DMS153 treated with DMSO at 0.1 percent for 48 hours (cell line): ENCODE measurements around the gene SP110.
A peak's percentile ranks its signal among the peaks of the same experiment; 100 is the strongest.
"Not testable (repeated sequence)": the region's sequence is repeated elsewhere in the genome, so short reads cannot be mapped to it uniquely, and the experiment has no call there.

Experiments
- DNase-seq: peaks from one replicate; lab custom pipeline; 2025; ENCODE audit not compliant: unreplicated experiment; lab: John Stamatoyannopoulos, UW

Gene SP110

DNA sequence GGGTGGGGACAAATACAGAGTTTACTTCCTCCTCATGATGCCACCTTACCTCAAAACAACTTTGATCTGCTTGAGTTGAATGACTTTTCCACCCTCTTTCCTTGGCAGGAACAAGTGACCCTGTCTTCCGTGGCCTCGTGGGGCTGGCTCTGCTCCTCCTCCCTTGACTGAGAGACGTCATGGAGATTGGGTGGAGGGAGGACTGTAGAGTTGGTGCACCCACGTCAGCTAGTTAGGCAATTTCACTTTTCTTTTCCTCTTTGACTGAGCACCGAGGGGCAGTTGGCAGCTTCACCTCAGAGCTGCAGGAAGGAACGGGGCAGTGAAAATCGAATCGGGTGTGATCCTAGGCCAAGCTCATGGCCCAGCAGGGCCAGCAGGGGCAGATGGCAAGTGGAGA, 5.7 kb upstream of the SP110 start, which contains the start of gene SP140:
TSS of gene SP140 (plus strand) at position 251 of the 400 bp plus-strand sequence. CDS start at position 360, 109 bp downstream.
- no peak for DNase-seq

- no peak for DNase-seq
Measured at GRCh38 chr2:230224458-230224857, 4.7 kb upstream of the SP110 start.

DNA sequence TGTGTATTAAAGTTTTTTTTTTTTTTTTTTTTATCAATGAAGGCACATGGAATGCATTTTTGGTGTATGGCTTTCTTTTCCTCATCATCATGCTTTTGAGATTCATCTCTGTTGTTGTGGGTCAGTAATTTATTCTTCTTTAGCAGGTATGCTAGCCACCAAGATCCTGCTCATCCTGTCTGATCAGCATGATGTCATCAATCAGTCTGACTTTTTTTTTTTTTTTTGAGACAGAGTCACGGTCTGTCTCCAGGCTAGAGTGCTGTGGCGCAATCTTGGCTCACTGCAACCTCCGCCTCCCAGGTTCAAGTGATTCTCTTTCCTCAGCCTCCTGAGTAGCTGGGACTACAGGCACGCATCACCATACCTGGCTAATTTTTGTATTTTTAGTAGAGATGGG, 3.0 kb upstream of the SP110 start:
- DNase-seq: not testable (repeated sequence)

GRCh38 chr2:230221493-230221892, 1.7 kb upstream of the SP110 start:
- DNase-seq: no peak

DNA sequence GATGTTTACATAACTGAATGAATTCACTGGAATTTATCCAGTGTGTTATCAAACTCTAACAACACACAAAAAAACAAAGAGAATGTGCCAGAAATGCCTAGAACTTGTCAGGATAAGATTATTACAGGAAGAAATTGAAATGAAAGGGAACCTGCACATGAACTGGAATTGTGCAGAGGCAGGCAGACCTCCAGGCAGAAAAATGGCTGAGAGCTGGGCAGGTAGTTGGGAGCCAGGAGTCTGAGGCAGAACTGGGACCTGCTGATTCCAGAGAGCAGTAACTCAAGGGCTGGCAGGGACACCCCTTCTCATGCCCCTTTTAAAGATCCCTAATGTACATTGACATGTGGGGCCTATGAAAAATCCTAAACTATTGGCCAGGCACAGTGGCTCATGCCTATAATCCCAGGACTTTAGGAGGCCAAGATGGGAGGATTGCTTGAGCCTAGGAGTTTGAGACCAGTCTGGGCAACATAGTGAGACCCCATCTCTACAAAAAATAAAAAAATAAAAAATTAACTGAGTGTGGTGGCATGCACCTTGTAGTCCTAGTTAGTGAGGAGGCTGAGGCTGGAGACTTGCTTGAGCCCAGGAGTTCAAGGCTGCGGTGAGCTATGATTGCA, 674 bp upstream of the SP110 start:
- no peak for DNase-seq

- no peak for DNase-seq
Measured at GRCh38 chr2:230218421-230218820, 1.4 kb downstream of the SP110 start.

DNA sequence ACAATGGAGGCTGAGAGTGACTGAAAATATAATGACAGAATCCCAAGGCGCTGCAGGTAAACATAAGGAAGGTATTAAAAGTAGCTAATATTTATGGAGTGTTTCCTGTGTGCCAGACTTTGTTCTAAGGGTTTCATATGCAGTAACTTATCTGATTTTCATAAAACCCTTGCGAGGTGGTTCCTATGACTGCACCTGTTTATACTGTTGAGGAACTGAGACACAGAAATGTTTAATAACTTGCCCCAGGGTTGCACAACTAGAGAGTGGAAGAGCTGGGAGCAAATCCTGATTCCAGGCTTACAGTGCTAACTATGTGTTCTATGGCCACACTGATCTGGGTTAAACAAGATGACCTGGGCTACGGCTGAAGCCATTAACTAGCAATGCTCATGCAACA, 2.4 kb downstream of the SP110 start:
- no peak for DNase-seq

DNA sequence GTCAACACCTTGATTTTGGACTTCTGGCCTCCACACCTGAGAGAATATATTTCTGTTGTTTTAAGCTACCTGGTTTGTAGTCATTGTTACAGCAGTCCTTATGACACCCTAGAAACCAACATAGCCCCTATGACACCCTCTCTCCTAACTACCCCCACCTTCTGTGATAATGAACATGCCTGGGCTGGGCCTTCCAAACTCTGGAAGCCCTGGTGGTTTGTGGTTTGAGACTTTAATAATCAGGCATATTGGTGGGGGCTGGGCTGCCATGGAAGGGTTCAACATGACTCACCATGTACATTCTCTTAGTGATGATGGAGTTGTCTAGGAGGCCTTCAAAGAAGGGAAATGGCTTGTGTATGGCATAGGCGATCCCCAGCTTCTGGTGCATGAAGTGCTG, 3.3 kb downstream of the SP110 start:
- no peak for DNase-seq

- DNase-seq: no peak
Measured at GRCh38 chr2:230209422-230210051, 10.2 kb downstream of the SP110 start.

DNA sequence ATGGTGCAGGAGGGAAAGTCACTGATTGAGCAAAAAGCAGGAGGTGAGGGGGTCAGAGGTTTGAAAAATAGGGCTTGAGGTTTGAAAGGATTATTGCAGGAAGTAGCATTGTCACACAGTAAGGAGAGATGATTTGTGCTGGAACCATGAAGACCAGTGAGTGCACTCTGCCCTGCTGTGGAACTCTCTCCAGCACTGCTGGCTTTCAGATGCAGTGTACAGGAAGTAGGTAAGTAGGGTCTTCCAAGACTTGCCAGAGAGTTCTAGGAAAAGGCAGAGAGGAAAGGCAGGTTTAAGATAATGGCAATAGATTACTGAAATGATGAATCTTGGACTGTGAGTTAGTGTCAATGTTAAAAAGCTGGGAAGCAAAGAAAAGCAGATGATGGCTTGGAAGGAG, 11.2 kb downstream of the SP110 start:
- DNase-seq: no peak

DNA sequence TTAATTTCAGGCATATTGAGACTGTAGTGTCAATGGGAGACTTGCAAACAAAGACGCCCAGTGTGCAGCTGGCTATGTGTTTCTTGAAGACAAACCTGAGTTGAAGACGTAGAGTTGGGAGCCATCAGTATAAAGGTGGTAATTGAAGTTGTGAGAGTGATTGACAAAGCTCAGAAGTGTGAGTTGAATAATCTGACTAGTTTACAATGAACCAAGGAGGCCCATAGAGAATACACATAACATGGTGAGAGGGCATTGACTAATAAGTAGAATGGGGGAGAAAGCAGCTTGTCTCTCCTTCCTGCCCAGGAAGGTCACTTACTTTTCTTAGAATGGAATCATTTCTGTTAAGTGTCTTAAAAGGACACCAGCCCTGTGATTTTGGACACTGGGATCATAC, 14.1 kb downstream of the SP110 start:
- DNase-seq: no peak

- no peak for DNase-seq
Measured at GRCh38 chr2:230205034-230205433, 14.8 kb downstream of the SP110 start.

GRCh38 chr2:230203110-230203676, 16.6 kb downstream of the SP110 start:
- DNase-seq: no peak

DNA sequence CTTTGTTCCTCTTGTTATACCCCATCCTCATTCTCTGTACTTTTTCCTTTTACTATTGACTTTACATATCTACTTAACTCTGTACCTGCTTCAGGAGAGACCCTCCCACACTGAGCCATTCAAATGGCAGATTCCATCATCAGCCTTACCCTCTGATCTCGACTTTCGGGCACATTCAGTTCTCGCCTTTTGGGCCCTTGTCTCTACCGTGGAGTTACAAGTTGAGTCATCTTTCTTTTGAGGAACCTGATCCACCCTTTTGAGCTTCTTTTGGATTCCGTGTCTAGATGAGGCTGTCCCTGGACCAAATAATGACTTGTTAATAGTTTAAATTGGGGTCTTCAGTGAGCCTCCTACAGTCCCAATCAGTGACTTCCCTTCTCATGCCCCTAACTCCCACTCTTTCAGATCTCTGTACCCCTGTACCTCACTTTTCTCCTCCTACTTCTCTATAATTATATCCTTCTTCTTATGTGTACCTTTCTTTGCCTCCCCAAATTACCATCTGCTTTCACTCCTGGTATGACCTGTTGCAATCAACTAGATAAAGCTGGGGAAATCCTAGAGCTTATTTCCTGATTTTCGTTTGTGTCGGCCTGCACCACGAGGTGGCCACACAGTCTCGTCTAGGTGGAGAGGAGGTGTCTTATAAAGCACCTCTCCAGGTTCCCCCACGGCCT, 17.2 kb downstream of the SP110 start:
- DNase-seq: no peak

- DNase-seq: peak; percentile 38
Measured at GRCh38 chr2:230184727-230185578, 34.8 kb downstream of the SP110 start.

DNA sequence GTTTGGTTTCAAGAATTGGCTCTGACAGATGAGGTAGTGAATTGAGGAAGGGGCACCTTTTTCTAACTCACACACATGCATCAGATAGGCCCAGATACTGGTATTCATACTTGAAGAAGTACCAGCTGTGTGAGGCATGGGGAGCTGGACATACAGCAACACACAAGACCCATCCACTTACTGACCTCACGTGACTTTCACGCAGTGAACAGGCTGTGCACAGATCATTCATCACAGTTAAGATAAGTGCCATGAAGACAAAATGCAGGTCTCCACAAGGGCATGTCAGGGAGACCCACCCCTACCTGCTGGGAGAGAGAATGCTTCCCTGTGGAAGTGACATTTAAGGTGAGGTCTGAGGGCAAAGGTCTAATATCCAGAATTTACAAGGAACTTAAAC, 38.6 kb downstream of the SP110 start:
- DNase-seq: no peak

DNA sequence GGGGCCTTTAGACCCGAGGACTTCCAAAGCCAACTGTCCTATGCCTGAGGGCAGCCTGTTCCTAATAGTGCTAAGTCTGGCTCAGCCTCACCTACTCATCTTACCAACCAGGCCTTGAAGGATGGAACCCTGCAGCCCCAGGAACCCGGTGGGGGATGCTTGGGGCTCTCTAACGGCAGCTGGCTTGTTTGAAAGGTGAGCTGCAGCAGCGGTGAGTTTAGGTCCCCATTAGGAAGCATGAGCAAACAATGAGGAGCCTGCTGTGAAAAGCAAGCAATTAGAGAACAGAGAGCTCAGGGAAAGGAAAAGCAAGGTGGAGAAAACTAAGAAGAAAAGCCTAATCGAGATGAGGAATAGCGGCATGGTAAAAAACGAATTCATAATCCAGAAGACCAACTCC, 39.9 kb downstream of the SP110 start:
- DNase-seq: no peak

- DNase-seq: no peak
Measured at GRCh38 chr2:230178546-230179485, 41.0 kb downstream of the SP110 start.

- DNase-seq: no peak
Measured at GRCh38 chr2:230176996-230177395, 42.8 kb downstream of the SP110 start.

DNA sequence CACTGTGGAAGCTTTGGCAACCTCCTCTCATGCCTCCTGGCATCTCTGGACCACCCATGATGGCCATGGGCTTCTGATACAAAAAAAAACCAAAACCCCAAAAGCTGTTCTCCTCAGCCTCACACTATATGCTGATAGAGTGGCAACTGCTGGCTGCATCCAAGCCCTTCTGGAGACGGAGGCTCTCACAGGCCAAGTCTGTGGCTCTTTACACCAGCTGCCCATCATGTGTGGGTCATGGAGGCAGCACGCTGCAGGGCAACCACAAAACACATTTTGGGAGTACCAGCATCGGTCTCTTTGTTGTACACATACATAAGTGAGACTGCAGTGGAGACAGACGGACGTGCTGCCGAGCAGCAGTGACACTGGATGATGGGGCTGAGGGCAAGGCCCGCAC, 45.3 kb downstream of the SP110 start:
- no peak for DNase-seq
